HepG2 (cell line): ENCODE data around the gene KIAA0232. TPM values are rescaled to one million over a fixed set of nuclear protein-coding genes. Genes with fewer than 3 reads are reported as not detected.

Source experiments
- ATAC-seq: fragments of 200-7000 bp; cut with Tn5 transposase; 3 replicates; pipeline ENCODE4 v1.9.1; 2020; ENCODE audit warnings: mild to moderate bottlenecking, moderate library complexity
- BruUV-seq: library from RNA; stranded (reverse); fragments of 400-500 nt; replicated peaks from 2 replicates; lab custom pipeline; 2021; lab: Mats Ljungman, UMichigan
- CTCF ChIA-PET: fragments of 300-600 bp; formaldehyde crosslinking; extraction: SDS; loops from one replicate; lab custom pipeline; 2021; ENCODE audit warnings: low total read pairs, inconsistent platforms, low intra/inter-chr PET ratio; lab: Yijun Ruan, JAX
- POLR2A ChIA-PET: fragments of 350-600 bp; sonication (Branson Sonifier 250); formaldehyde crosslinking; loops from one replicate; lab custom pipeline; 2020; ENCODE audit warnings: antibody characterized with exemption, inconsistent platforms; lab: Yijun Ruan, JAX
- DNase-seq: peaks from one replicate; pipeline ENCODE4 v3.0.0-alpha.2; 2015; ENCODE audit warnings: low spot score
- FAIRE-seq: peaks from 3 replicates; lab custom pipeline; 2011; peaks lifted over from hg19 to GRCh38; lab: Jason Lieb, UNC
- H2AFZ ChIP-seq: one replicate; pipeline ENCODE4 v1.6.1; 2011; ENCODE audit warnings: low read length, inconsistent platforms
- H3K27ac ChIP-seq: fragments of 300-600 bp; 3 replicates; pipeline ENCODE4 v1.8.0; 2011; ENCODE audit warnings: mixed run types, mild to moderate bottlenecking, mixed read lengths, low read length, inconsistent platforms; ENCODE audit not compliant: insufficient read depth; ENCODE audit errors: extremely low read length
- H3K27me3 ChIP-seq, 2 experiments: fragments of 200-600 bp in 1 of 2; 2 replicates in 1 of 2; 3 replicates in 1 of 2; pipeline versions ENCODE4 v1.6.0 to v1.8.0; 2011; ENCODE audit warnings: low read length in 2 of 2, mild to moderate bottlenecking in 2 of 2, moderate library complexity in 2 of 2, inconsistent platforms in 1 of 2; ENCODE audit not compliant: insufficient read depth in 2 of 2, control insufficient read depth in 1 of 2
- H3K36me3 ChIP-seq, 2 experiments: fragments of 200-600 bp in 1 of 2; replicated peaks in 1 of 2; 2 replicates in 1 of 2; 3 replicates in 1 of 2; pipeline versions ENCODE4 v1.5.1 to v1.8.0; 2011; ENCODE audit warnings: low read length in 2 of 2, inconsistent platforms in 1 of 2; ENCODE audit not compliant: insufficient read depth in 2 of 2, control insufficient read depth in 1 of 2
- H3K4me1 ChIP-seq: 2 replicates; pipeline ENCODE4 v1.5.1; 2012; ENCODE audit warnings: low read length, inconsistent platforms; ENCODE audit not compliant: insufficient read depth
- H3K4me2 ChIP-seq: 2 replicates; pipeline ENCODE4 v1.6.0; 2011; ENCODE audit warnings: low read depth, low read length, inconsistent platforms
- H3K4me3 ChIP-seq, 3 experiments: fragments of 200-600 bp in 1 of 3; sonication (generic), shearing (Covaris generic) in 1 of 3; replicated peaks in 1 of 3; 2 replicates each; pipeline ENCODE4 v1.5.1; 2011 to 2016; ENCODE audit warnings: low read length in 3 of 3, inconsistent platforms in 2 of 3, low read depth in 2 of 3, mild to moderate bottlenecking in 2 of 3, control low read depth in 1 of 3, mixed read lengths in 1 of 3; ENCODE audit not compliant: insufficient read depth in 1 of 3
- H3K79me2 ChIP-seq: one replicate; pipeline ENCODE4 v1.6.1; 2011; ENCODE audit warnings: low read length, inconsistent platforms; ENCODE audit not compliant: insufficient read depth
- H3K9ac ChIP-seq: 2 replicates; pipeline ENCODE4 v1.6.0; 2011; ENCODE audit warnings: mild to moderate bottlenecking, low read depth, low read length, inconsistent platforms; ENCODE audit not compliant: insufficient read depth
- H3K9me3 ChIP-seq: 2 replicates; pipeline ENCODE4 v1.5.1; 2012; ENCODE audit warnings: mild to moderate bottlenecking, low read length
- H4K20me1 ChIP-seq: 2 replicates; pipeline ENCODE4 v1.6.0; 2011; ENCODE audit warnings: inconsistent platforms, mild to moderate bottlenecking, low read length, moderate library complexity; ENCODE audit not compliant: insufficient read depth
- CEBPB ChIP-seq: IDR thresholded peaks from 2 replicates; pipeline ENCODE4 v1.6.1; 2011; ENCODE audit warnings: low read depth, low read length, improper control_type of control experiment, borderline replicate concordance
- CEBPG ChIP-seq: IDR thresholded peaks from 2 replicates; pipeline ENCODE4 v1.6.1; 2016
- CENPBD1 ChIP-seq: sonication (generic); formaldehyde crosslinking; IDR thresholded peaks from 2 replicates; pipeline ENCODE4 v1.8.0; 2022; ENCODE audit warnings: missing genetic modification reagents, low read depth, mild to moderate bottlenecking, borderline replicate concordance
- ETV5 ChIP-seq: IDR thresholded peaks from 2 replicates; pipeline ENCODE4 v1.6.1; 2018; ENCODE audit warnings: missing biosample characterization, missing genetic modification reagents, inconsistent platforms, borderline replicate concordance
- FOXA1 ChIP-seq, 2 experiments: fragments of 450-650 bp in 1 of 2; sonication (generic) in 1 of 2; formaldehyde crosslinking in 1 of 2; IDR thresholded peaks; 2 replicates each; pipeline versions ENCODE4 v1.4.0 to v1.6.1; 2016 to 2020; ENCODE audit warnings: missing genetic modification reagents in 1 of 2
- FOXA3 ChIP-seq: IDR thresholded peaks from 2 replicates; pipeline ENCODE4 v1.6.1; 2016; ENCODE audit warnings: missing genetic modification reagents, missing compliant biosample characterization
- GATAD2A ChIP-seq: IDR thresholded peaks from 2 replicates; pipeline ENCODE4 v1.6.1; 2016
- HNRNPK ChIP-seq: fragments of 200-400 bp; formaldehyde crosslinking; IDR thresholded peaks from 2 replicates; pipeline ENCODE4 v1.6.1; 2018; ENCODE audit warnings: low read length, low read depth, moderate library complexity, mild to moderate bottlenecking; ENCODE audit not compliant: poor library complexity, severe bottlenecking
- POLR2A ChIP-seq, 2 experiments: IDR thresholded peaks; 2 replicates each; pipeline ENCODE4 v1.6.1; 2011; ENCODE audit warnings: low read depth in 2 of 2, low read length in 2 of 2, mild to moderate bottlenecking in 1 of 2, moderate library complexity in 1 of 2; ENCODE audit not compliant: insufficient read depth in 1 of 2
- SALL2 ChIP-seq: sonication (generic); formaldehyde crosslinking; IDR thresholded peaks from 2 replicates; pipeline ENCODE4 v1.8.1; 2023; ENCODE audit warnings: mild to moderate bottlenecking, missing genetic modification reagents, inconsistent platforms
- SKI ChIP-seq: fragments of 450-650 bp; IDR thresholded peaks from one replicate; pipeline ENCODE4 v1.6.1; 2018; ENCODE audit warnings: mild to moderate bottlenecking; ENCODE audit not compliant: partially characterized antibody
- TEF ChIP-seq: sonication (generic); formaldehyde crosslinking; IDR thresholded peaks from 2 replicates; pipeline ENCODE4 v1.5.0; 2020; ENCODE audit warnings: missing genetic modification reagents
- ZBTB10 ChIP-seq: sonication (generic); formaldehyde crosslinking; IDR thresholded peaks from 2 replicates; pipeline ENCODE4 v1.4.0; 2020; ENCODE audit warnings: missing genetic modification reagents, borderline replicate concordance
- ZBTB38 ChIP-seq: sonication (generic); formaldehyde crosslinking; IDR thresholded peaks from 2 replicates; pipeline ENCODE4 v1.5.1; 2020; ENCODE audit warnings: mild to moderate bottlenecking, missing genetic modification reagents
- ZNF570 ChIP-seq: sonication (generic); formaldehyde crosslinking; IDR thresholded peaks from 2 replicates; pipeline ENCODE4 v1.4.0; 2020; ENCODE audit warnings: mild to moderate bottlenecking, missing genetic modification reagents, borderline replicate concordance
- ZNF678 ChIP-seq: sonication (generic); formaldehyde crosslinking; IDR thresholded peaks from 2 replicates; pipeline ENCODE4 v1.4.0; 2020; ENCODE audit warnings: mild to moderate bottlenecking, missing genetic modification reagents
- ZNF772 ChIP-seq: sonication (generic); formaldehyde crosslinking; IDR thresholded peaks from 2 replicates; pipeline ENCODE4 v1.5.0; 2020; ENCODE audit warnings: mild to moderate bottlenecking, missing genetic modification reagents
- WGBS: methylation state at CpG from one replicate; pipeline ENCODE4 v1.1.6; 2017; ENCODE audit warnings: low lambda C conversion rate; 5-methylcytosine and 5-hydroxymethylcytosine counted together
- in situ Hi-C: cut with HindIII; loops from 2 replicates; pipeline ENCODE4 v1.10.0; 2017; ENCODE audit warnings: low pct_unique_long_range_greater_than_20kb; ENCODE audit not compliant: extremely low pct_ligation_motif_present
- intact Hi-C: fragments of 100-400 bp; cut with micrococcal nuclease; formaldehyde crosslinking; loops from one replicate; pipeline ENCODE4 v1.10.0; 2022; ENCODE audit not compliant: unreplicated experiment
- polyA plus RNA-seq, 8 experiments: library from polyadenylated mRNA; depleted of rRNA in 3 of 8; stranded (reverse) in 7 of 8; unstranded in 1 of 8; fragments of >200 nt; fragmentation: Illumina TruSeq in 4 of 8; extraction: Trizol in 4 of 8; gene quantifications; 2 replicates each; pipeline versions ENCODE4 v1.2.1 to v1.2.3, GENCODE V29; 2011 to 2016; ENCODE audit warnings: low read depth in 4 of 8, missing spikeins in 1 of 8, mixed read lengths in 1 of 8; ENCODE audit not compliant: insufficient read depth in 1 of 8
- total RNA-seq, 5 experiments: library from RNA; depleted of rRNA; stranded (reverse); fragments of >200 nt; fragmentation: Illumina TruSeq; extraction: Trizol; gene quantifications; 2 replicates each; pipeline ENCODE4 v1.2.3, GENCODE V29; 2016; ENCODE audit warnings: low read depth in 1 of 5
- TF ChIP-seq, protein P1 (sequence below): sonication (generic); formaldehyde crosslinking; IDR thresholded peaks from 2 replicates; pipeline ENCODE4 v1.4.0; 2020; ENCODE audit warnings: missing genetic modification reagents

Gene KIAA0232
- total and polyA plus RNA-seq, 2 of the 13 experiments (the other 11 are each of a cell fraction or from before 2014, with no cell fraction given) = 7.8 to 17.1 TPM

GRCh38 chr4:6912441-6912840 lies 129.9 kb downstream of the KIAA0232 start:
- in situ Hi-C loops = no loop called here
- Histone ChIP-seq H3K4me1 (peaks cover 68% of the 10 kb centered on the region), H3K79me2 (peaks cover 66% of the 10 kb centered on the region), H3K9ac (no peak overlapping the region), H3K9me3 (no peaks in the 10 kb centered on the region), H3K4me2 (peak overlapping the region; percentile 34)
- no TSS peak for BruUV-seq
- intact Hi-C loops = loop anchor here (2.0 to 5.0 kb wide), 2 partner anchors 14 to 35 kb away; no protein-coding TSS in a partner anchor
- no peak for DNase-seq
- TF ChIP-seq SKI (peak; percentile 32), ZBTB10 (CRISPR knock-in tag) (no peak), ZNF570 (CRISPR knock-in tag) (no peak), SALL2 (CRISPR knock-in tag) (no peak), FOXA3 (CRISPR knock-in tag) (peak; percentile 23; the same call in 1 of the 2 replicates), POLR2A (IDR thresholded peaks at IDR 0.05; ENCODE audit: insufficient read depth in 1 of 2, low read depth in 2 of 2, low read length in 2 of 2) (0 out of 4 replicates have a peak, but pooled peaks of 1 of the 2 experiments have one; percentile 30), CEBPB (peak; percentile 27; the same call in 1 of the 2 replicates), FOXA1 (IDR thresholded peaks at IDR 0.05) (no peak), FOXA1 (CRISPR knock-in tag; IDR thresholded peaks at IDR 0.05) (peak; percentile 38), ZNF772 (CRISPR knock-in tag) (no peak), CEBPG (peak; percentile 45; the same call in 1 of the 2 replicates), TEF (peak; percentile 60; the same call in 1 of the 2 replicates), GATAD2A (CRISPR knock-in tag) (0 out of 2 replicates have a peak, but pooled peaks have one; percentile 20), ETV5 (CRISPR knock-in tag) (peak; percentile 17; the same call in 1 of the 2 replicates), ZBTB38 (CRISPR knock-in tag) (0 out of 2 replicates have a peak, but pooled peaks have one; percentile 12), CENPBD1 (CRISPR knock-in tag) (no peak), ZNF678 (no peak), HNRNPK (no peak)
- TF ChIP-seq, protein P1, sequence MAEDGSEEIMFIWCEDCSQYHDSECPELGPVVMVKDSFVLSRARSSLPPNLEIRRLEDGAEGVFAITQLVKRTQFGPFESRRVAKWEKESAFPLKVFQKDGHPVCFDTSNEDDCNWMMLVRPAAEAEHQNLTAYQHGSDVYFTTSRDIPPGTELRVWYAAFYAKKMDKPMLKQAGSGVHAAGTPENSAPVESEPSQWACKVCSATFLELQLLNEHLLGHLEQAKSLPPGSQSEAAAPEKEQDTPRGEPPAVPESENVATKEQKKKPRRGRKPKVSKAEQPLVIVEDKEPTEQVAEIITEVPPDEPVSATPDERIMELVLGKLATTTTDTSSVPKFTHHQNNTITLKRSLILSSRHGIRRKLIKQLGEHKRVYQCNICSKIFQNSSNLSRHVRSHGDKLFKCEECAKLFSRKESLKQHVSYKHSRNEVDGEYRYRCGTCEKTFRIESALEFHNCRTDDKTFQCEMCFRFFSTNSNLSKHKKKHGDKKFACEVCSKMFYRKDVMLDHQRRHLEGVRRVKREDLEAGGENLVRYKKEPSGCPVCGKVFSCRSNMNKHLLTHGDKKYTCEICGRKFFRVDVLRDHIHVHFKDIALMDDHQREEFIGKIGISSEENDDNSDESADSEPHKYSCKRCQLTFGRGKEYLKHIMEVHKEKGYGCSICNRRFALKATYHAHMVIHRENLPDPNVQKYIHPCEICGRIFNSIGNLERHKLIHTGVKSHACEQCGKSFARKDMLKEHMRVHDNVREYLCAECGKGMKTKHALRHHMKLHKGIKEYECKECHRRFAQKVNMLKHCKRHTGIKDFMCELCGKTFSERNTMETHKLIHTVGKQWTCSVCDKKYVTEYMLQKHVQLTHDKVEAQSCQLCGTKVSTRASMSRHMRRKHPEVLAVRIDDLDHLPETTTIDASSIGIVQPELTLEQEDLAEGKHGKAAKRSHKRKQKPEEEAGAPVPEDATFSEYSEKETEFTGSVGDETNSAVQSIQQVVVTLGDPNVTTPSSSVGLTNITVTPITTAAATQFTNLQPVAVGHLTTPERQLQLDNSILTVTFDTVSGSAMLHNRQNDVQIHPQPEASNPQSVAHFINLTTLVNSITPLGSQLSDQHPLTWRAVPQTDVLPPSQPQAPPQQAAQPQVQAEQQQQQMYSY (CRISPR knock-in tag) = no peak
- TF ChIP-seq, all 625 proteins: peak for 10
- POLR2A ChIA-PET = interaction anchor here (1.2 to 11.5 kb wide), 9 partner anchors 8 to 195 kb away, joined by 3 to 215 read pairs (median 8); no protein-coding TSS in a partner anchor
- CTCF ChIA-PET = no interaction called here
- ATAC-seq (no peak), FAIRE-seq (no peak)
- Histone ChIP-seq H3K27ac (no peak overlapping the region), H3K27me3 (no peaks in the 10 kb centered on the region; a peak in 1 of 5 replicates), H2AFZ (no peak overlapping the region), H3K36me3 (0 out of 5 replicates have a peak, but pooled peaks cover 0 to 2% of the 10 kb centered on the region in 2 experiments), H3K4me3 (no peak overlapping the region), H4K20me1 (peaks cover 43% of the 10 kb centered on the region; the same call in 1 of the 2 replicates)
- 62% methylated on average over 4 of the region's 4 CpGs for WGBS
